Glutamatergic neuron (in vitro differentiated cells): ENCODE results near the gene IRX4. TPM values are rescaled to one million over a fixed set of nuclear protein-coding genes. Genes with fewer than 3 reads are reported as not detected.

Experiments used
- DNase-seq: peaks from one replicate; pipeline ENCODE4 v3.0.0; 2022
- H3K27ac Mint-ChIP-seq: one replicate; pipeline ENCODE4 v1.8.0; 2020; ENCODE audit warnings: mild to moderate bottlenecking, mixed read lengths, inconsistent platforms; ENCODE audit not compliant: unreplicated experiment
- H3K27me3 Mint-ChIP-seq: one replicate; pipeline ENCODE4 v1.8.0; 2020; ENCODE audit warnings: mild to moderate bottlenecking, moderate library complexity, mixed read lengths, inconsistent platforms; ENCODE audit not compliant: unreplicated experiment
- H3K36me3 Mint-ChIP-seq: one replicate; pipeline ENCODE4 v1.8.0; 2020; ENCODE audit warnings: mild to moderate bottlenecking, mixed read lengths, inconsistent platforms; ENCODE audit not compliant: unreplicated experiment
- H3K4me1 Mint-ChIP-seq: one replicate; pipeline ENCODE4 v1.8.0; 2020; ENCODE audit warnings: mild to moderate bottlenecking, low read depth, mixed read lengths, inconsistent platforms; ENCODE audit not compliant: unreplicated experiment
- H3K4me3 Mint-ChIP-seq: one replicate; pipeline ENCODE4 v1.8.0; 2020; ENCODE audit warnings: mild to moderate bottlenecking, mixed read lengths, inconsistent platforms; ENCODE audit not compliant: unreplicated experiment
- H3K9me3 Mint-ChIP-seq: one replicate; pipeline ENCODE4 v1.8.0; 2020; ENCODE audit warnings: mild to moderate bottlenecking, moderate library complexity, mixed read lengths, inconsistent platforms; ENCODE audit not compliant: unreplicated experiment
- total RNA-seq: library from RNA; stranded (reverse); fragmentation: NEBNext Ultra II Directional; extraction: Animal tissue kit (Norgen Biotek cat#: 25700); gene quantifications from one replicate; pipeline ENCODE4 v1.2.1, GENCODE V29; 2021; ENCODE audit not compliant: unreplicated experiment
- TF ChIP-seq, protein P1 (sequence below): fragments of 200-600 bp; sonication (generic); IDR thresholded peaks from one replicate; pipeline ENCODE4 v1.5.0; 2021; ENCODE audit not compliant: partially characterized antibody, unreplicated experiment

IRX4 gene
- total RNA-seq, 1 donor from 2014 or later = 0.20 TPM

DNA sequence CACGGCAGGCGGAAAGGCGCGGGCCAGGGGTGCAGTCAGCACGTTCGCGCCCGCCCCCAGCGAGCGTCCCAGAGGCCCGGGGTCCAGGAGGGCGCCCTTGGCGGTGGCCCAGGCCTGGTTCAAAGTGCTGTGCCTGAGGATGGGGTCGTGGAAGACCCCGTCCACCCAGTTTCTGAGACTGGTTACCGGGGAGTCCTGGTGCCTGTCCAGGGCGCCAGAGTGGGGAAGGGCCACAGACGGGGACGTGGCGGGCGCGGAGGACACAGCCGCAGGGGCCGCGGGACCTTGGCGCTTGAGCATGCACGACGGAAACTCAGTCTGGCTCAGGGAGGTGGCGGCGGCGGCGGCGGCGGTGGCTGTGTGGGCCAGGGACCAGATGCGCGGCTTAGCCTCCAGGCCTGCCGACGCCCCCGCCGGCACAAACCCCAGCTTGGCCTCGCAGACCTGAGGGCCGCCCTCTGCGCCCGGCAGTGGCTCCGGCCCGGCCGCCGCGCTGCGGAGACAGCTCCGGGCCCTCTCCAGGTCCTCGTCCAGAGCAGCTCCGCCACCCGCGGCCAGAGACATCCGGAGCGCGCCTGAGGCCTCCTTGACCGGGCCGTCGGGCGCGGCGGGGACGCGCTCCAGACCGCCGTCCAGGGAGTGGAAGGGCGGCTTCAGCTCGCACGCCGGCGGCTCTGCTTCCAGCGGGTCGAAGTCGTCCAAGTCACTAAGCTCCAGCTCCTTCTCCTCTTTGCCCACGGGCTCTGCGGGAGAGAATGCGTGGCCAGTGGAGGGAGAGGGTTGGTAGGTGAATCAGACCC lies 4.5 kb downstream of the IRX4 start:
- peaks cover 29% of the 10 kb centered on the region for H3K27me3 Mint-ChIP-seq
- DNase-seq = no peak
- H3K4me1 Mint-ChIP-seq = peaks cover 3% of the 10 kb centered on the region

DNA sequence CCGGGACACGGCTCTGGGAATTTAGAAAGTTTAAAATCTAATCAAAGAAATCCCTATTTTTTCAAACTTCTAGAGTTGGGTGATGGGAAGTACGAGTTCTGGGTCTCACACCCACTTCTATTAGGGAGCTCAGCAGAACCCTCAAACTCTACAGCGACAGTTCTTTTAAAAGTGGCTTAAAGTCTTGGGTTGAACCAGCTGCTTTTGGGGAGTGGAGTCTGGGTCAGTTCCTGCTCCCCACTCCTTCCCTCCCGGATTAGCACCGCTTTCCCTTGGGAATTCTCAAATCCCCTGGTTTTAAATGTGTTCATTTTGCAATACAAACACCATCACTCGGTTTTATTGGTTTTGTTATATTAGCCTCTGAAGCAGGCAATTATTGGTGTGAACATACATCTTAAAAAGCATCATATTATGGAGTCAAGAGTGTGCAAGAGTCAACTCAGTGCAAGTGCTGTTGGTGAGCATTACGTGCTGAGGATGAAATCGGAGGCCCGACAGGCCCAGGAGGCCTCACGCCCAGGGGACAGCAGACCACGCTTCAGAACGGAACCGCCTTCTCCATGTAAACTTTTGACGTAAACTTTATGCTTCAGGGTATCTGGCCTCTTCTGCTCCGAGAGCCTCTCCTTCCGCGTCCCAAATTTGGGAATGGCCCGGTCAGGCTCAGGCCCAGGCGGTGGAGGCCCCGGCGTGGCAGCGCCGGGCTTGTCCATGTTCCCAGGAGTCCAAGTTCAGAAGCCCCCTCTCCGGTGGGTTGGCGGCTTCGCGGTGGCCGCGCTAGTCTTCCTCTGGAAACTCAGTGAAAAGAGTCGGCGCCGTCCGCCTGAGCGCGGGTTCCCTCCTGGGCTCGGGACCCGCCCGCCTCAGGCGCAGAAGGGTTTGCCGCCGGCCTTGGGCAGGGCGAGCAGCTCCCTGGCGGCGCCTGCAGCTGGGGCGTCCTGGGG lies 5.3 kb downstream of the IRX4 start:
- Mint-ChIP-seq H3K27me3 (peaks cover 34% of the 10 kb centered on the region), H3K27ac (no peak overlapping the region), H3K4me1 (peaks cover 6% of the 10 kb centered on the region), H3K36me3 (no peaks in the 10 kb centered on the region), H3K4me3 (peak overlapping the region; percentile 42), H3K9me3 (peaks cover 5% of the 10 kb centered on the region)
- DNase-seq = no peak
- TF ChIP-seq, protein P1, sequence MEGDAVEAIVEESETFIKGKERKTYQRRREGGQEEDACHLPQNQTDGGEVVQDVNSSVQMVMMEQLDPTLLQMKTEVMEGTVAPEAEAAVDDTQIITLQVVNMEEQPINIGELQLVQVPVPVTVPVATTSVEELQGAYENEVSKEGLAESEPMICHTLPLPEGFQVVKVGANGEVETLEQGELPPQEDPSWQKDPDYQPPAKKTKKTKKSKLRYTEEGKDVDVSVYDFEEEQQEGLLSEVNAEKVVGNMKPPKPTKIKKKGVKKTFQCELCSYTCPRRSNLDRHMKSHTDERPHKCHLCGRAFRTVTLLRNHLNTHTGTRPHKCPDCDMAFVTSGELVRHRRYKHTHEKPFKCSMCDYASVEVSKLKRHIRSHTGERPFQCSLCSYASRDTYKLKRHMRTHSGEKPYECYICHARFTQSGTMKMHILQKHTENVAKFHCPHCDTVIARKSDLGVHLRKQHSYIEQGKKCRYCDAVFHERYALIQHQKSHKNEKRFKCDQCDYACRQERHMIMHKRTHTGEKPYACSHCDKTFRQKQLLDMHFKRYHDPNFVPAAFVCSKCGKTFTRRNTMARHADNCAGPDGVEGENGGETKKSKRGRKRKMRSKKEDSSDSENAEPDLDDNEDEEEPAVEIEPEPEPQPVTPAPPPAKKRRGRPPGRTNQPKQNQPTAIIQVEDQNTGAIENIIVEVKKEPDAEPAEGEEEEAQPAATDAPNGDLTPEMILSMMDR = no peak

More for the DNA sequence above, 4.5 kb downstream of the IRX4 start:
- no peak overlapping the region for H3K4me3 Mint-ChIP-seq
- TF ChIP-seq, protein P1 = no peak
- peaks cover 5% of the 10 kb centered on the region for H3K9me3 Mint-ChIP-seq
- no peaks in the 10 kb centered on the region for H3K36me3 Mint-ChIP-seq
- H3K27ac Mint-ChIP-seq = no peak overlapping the region

DNA sequence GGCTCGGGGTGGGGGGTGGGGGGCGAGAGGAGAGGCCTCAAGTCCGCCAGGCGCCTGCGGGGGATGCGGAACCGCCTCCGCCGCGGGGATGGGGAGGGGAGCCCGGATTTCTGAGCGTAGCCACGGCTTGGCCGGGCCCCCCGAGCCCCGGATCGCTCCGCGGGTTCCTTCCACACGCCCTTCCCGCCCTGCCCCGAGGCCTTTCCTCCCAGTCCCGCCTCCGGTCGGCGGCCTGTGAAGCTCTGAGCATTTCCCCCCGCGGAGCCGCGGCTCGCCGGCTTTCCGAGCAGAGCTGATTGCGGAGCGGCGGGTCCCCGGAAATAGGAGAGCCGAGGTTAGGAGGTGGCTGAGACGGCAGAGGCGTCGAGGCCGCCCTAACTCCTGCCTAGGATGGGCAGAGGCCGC lies 6.1 kb downstream of the IRX4 start:
- Mint-ChIP-seq H3K36me3 (no peaks in the 10 kb centered on the region), H3K4me3 (no peak overlapping the region), H3K27me3 (peaks cover 34% of the 10 kb centered on the region), H3K9me3 (peaks cover 5% of the 10 kb centered on the region), H3K27ac (no peak overlapping the region), H3K4me1 (peaks cover 6% of the 10 kb centered on the region)
- no peak for DNase-seq
- TF ChIP-seq, protein P1 = no peak

DNA sequence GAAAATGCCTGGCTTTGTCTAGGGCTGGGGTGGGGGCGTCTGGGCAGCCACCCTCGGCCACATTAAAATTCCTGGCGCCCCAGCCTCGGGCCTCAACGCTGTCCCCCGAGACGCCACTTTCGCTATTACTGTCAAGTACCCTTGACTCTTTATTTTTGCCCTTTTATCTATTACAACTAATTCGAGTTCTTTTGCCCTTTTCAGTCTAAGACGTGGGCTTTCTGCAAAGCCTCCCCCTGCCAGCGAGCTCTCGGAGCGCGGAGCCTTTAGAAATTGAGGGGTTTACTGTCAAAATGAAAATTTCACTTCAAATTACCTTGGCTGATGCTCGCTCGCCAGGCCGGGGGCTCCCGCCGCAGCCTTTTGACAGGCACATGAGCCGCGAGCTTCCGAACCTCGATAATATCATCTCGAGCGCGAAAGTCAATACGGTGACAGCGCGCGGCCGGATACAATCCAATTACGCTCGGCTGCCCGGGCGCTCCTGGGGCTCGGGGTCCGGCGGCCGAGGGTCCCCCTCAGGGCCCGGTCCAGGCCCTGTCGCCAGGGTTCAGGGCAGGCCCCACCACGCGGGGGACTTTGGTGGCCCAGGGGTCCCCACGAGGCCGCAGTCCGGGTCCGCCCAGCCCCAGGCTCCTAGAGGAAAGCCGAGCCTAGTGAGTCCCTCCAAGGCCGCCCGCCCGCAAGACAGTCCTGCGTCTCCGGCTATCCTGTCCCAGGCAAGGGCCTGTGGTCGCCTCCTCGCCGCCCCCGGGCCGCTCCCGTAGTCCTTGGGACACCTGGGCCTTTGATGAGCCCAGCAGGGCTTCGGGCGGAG lies 6.7 kb downstream of the IRX4 start:
- TF ChIP-seq, protein P1 = no peak
- H3K4me3 Mint-ChIP-seq = peak overlapping the region; percentile 78
- H3K36me3 Mint-ChIP-seq = no peaks in the 10 kb centered on the region
- peak; percentile 57 for DNase-seq
- H3K27ac Mint-ChIP-seq = no peak overlapping the region
- H3K27me3 Mint-ChIP-seq = peaks cover 30% of the 10 kb centered on the region
- H3K9me3 Mint-ChIP-seq = peaks cover 5% of the 10 kb centered on the region
- H3K4me1 Mint-ChIP-seq = peaks cover 6% of the 10 kb centered on the region
